Caco-2 (cell line): ENCODE measurements around the gene ARHGEF12. TPM values are rescaled to one million over a fixed set of nuclear protein-coding genes. Genes with fewer than 3 reads are reported as not detected.

Source experiments
- BruUV-seq: library from RNA; stranded (reverse); fragments of 400-500 nt; replicated peaks from 2 replicates; lab custom pipeline; 2021; lab: Mats Ljungman, UMichigan
- CTCF ChIA-PET: fragments of 300-600 bp; sonication (Branson Sonifier 250); formaldehyde crosslinking; loops from one replicate; lab custom pipeline; 2022; ENCODE audit warnings: antibody characterized with exemption; lab: Charles Lee
- POLR2A ChIA-PET: fragments of 300-600 bp; sonication (Branson Sonifier 250); formaldehyde crosslinking; loops from one replicate; lab custom pipeline; 2022; ENCODE audit warnings: antibody characterized with exemption; lab: Charles Lee
- DNase-seq, 2 experiments: peaks; one replicate each; pipeline versions ENCODE4 v3.0.0 to v3.0.0-alpha.2; 2020 to 2022
- H3K27me3 ChIP-seq: replicated peaks from 2 replicates; pipeline ENCODE4 v1.6.0; 2011; ENCODE audit warnings: low read length; ENCODE audit not compliant: control insufficient read depth, insufficient read depth
- H3K36me3 ChIP-seq: 2 replicates; pipeline ENCODE4 v1.5.1; 2011; ENCODE audit warnings: low read length; ENCODE audit not compliant: control insufficient read depth, insufficient read depth
- H3K4me1 ChIP-seq: fragments of 250-450 bp; sonication (Bioruptor Pico); 2 replicates; pipeline ENCODE4 v1.5.1; 2020; ENCODE audit warnings: mild to moderate bottlenecking
- H3K4me3 ChIP-seq: 2 replicates; pipeline ENCODE4 v1.5.1; 2011; ENCODE audit warnings: low read depth, mild to moderate bottlenecking, control low read depth, low read length
- H3K9me3 ChIP-seq: fragments of 250-450 bp; sonication (Bioruptor Pico); 2 replicates; pipeline ENCODE4 v1.5.1; 2020; ENCODE audit warnings: mild to moderate bottlenecking, moderate library complexity
- H3K27ac Mint-ChIP-seq: one replicate; pipeline ENCODE4 v1.8.0; 2022; ENCODE audit warnings: mixed read lengths; ENCODE audit not compliant: unreplicated experiment
- H3K27me3 Mint-ChIP-seq: one replicate; pipeline ENCODE4 v1.8.0; 2022; ENCODE audit warnings: mixed read lengths; ENCODE audit not compliant: insufficient read depth, unreplicated experiment
- H3K36me3 Mint-ChIP-seq: one replicate; pipeline ENCODE4 v1.8.0; 2022; ENCODE audit warnings: mild to moderate bottlenecking, mixed read lengths; ENCODE audit not compliant: insufficient read depth, unreplicated experiment
- H3K4me1 Mint-ChIP-seq: one replicate; pipeline ENCODE4 v1.8.0; 2022; ENCODE audit warnings: low read depth, mixed read lengths; ENCODE audit not compliant: unreplicated experiment
- H3K4me3 Mint-ChIP-seq: one replicate; pipeline ENCODE4 v1.8.0; 2022; ENCODE audit warnings: mild to moderate bottlenecking, moderate library complexity, mixed read lengths; ENCODE audit not compliant: unreplicated experiment
- H3K9me3 Mint-ChIP-seq: one replicate; pipeline ENCODE4 v1.8.0; 2022; ENCODE audit warnings: mixed read lengths; ENCODE audit not compliant: unreplicated experiment
- CTCF ChIP-seq, 2 experiments: fragments of 200-600 bp in 1 of 2; IDR thresholded peaks; 1 replicate in 1 of 2; 2 replicates in 1 of 2; pipeline versions ENCODE4 v1.5.1 to v1.8.0; 2011 to 2022; ENCODE audit warnings: antibody characterized with exemption in 1 of 2, control low read depth in 1 of 2, inconsistent platforms in 1 of 2, low read depth in 1 of 2, low read length in 1 of 2, mild to moderate bottlenecking in 1 of 2, moderate library complexity in 1 of 2; ENCODE audit not compliant: insufficient read depth in 1 of 2, severe bottlenecking in 1 of 2, unreplicated experiment in 1 of 2
- intact Hi-C: fragments of 100-400 bp; cut with micrococcal nuclease; formaldehyde crosslinking; loops from one replicate; pipeline ENCODE4 v1.10.0; 2022; ENCODE audit not compliant: unreplicated experiment
- total RNA-seq: library from RNA; stranded (reverse); gene quantifications from 2 replicates; pipeline ENCODE4 v1.2.3, GENCODE V29; 2022

Gene ARHGEF12
- total RNA-seq, 1 experiment from 2014 or later, result 89.3 TPM

- Mint-ChIP-seq H3K27ac (no peak overlapping the region), H3K27me3 (no peaks in the 10 kb centered on the region), H3K9me3 (no peaks in the 10 kb centered on the region), H3K4me1 (peaks cover under 1% of the 10 kb centered on the region), H3K4me3 (no peak overlapping the region), H3K36me3 (no peaks in the 10 kb centered on the region)
- CTCF ChIA-PET, result interaction anchor here (12.0 kb wide), 1 partner anchor 73 kb away, joined by 246 read pairs; the partner anchor contains the start of gene POU2F3
- intact Hi-C loops, result no loop called here
- POLR2A ChIA-PET, result no interaction called here
- no TSS peak for BruUV-seq
- TF ChIP-seq CTCF (IDR thresholded peaks at IDR 0.05; ENCODE audit: insufficient read depth in 1 of 2, low read depth in 1 of 2, low read length in 1 of 2, severe bottlenecking in 1 of 2, unreplicated experiment in 1 of 2), result no peak
- no peaks in the 10 kb centered on the region for H3K36me3 ChIP-seq
- no peak overlapping the region for H3K4me3 ChIP-seq
- no peaks in the 10 kb centered on the region for H3K9me3 ChIP-seq
- no peaks in the 10 kb centered on the region for H3K27me3 ChIP-seq
- no peak for DNase-seq
- no peaks in the 10 kb centered on the region for H3K4me1 ChIP-seq
Observed at GRCh38 chr11:120307476-120307875, 28.7 kb upstream of the ARHGEF12 start.

DNA sequence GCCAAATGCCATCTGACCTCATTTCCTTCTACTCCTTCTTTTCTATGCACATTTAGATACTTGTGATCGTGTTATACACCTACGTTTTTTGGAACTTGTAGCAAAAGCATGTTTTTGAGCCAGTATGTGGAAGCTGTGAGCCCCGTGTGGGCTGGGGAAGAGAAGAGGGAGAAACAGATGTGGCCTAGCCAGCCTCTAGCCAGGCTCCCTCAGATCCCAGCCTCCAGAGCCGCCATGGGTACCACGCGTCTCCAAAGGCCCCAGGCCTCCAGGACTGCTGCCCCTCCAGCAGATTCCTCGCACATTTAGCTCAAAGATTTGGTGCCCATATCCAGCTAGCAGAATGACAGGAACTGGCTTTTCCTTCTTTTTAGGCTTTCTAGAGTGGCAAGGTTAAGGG lies 28.1 kb upstream of the ARHGEF12 start:
- intact Hi-C loops, result no loop called here
- no peaks in the 10 kb centered on the region for H3K36me3 Mint-ChIP-seq
- H3K9me3 Mint-ChIP-seq, result no peaks in the 10 kb centered on the region
- Histone ChIP-seq H3K4me1 (no peaks in the 10 kb centered on the region), H3K36me3 (no peaks in the 10 kb centered on the region), H3K9me3 (no peaks in the 10 kb centered on the region), H3K4me3 (no peak overlapping the region), H3K27me3 (no peaks in the 10 kb centered on the region)
- no TSS peak for BruUV-seq
- ChIA-PET CTCF (interaction anchor here (1.0 to 12.0 kb wide), 2 partner anchors 8 to 74 kb away, joined by 4 to 246 read pairs; partner anchors contain the start of gene POU2F3), POLR2A (no interaction called here)
- H3K27me3 Mint-ChIP-seq, result no peaks in the 10 kb centered on the region
- DNase-seq, result no peak
- H3K4me1 Mint-ChIP-seq, result no peaks in the 10 kb centered on the region
- TF ChIP-seq CTCF (IDR thresholded peaks at IDR 0.05; ENCODE audit: insufficient read depth in 1 of 2, low read depth in 1 of 2, low read length in 1 of 2, severe bottlenecking in 1 of 2, unreplicated experiment in 1 of 2), result no peak
- H3K27ac Mint-ChIP-seq, result no peak overlapping the region
- no peak overlapping the region for H3K4me3 Mint-ChIP-seq

GRCh38 chr11:120310870-120311269 lies 25.3 kb upstream of the ARHGEF12 start:
- Histone ChIP-seq H3K9me3 (no peaks in the 10 kb centered on the region), H3K27me3 (no peaks in the 10 kb centered on the region), H3K4me3 (no peak overlapping the region), H3K4me1 (peaks cover 5% of the 10 kb centered on the region), H3K36me3 (no peaks in the 10 kb centered on the region)
- Mint-ChIP-seq H3K9me3 (no peaks in the 10 kb centered on the region), H3K27ac (no peak overlapping the region), H3K4me3 (no peak overlapping the region), H3K36me3 (no peaks in the 10 kb centered on the region), H3K4me1 (no peaks in the 10 kb centered on the region), H3K27me3 (no peaks in the 10 kb centered on the region)
- no peak for DNase-seq
- POLR2A ChIA-PET, result no interaction called here
- no TSS peak for BruUV-seq
- intact Hi-C loops, result no loop called here
- CTCF ChIA-PET, result no interaction called here
- TF ChIP-seq CTCF (IDR thresholded peaks at IDR 0.05; ENCODE audit: insufficient read depth in 1 of 2, low read depth in 1 of 2, low read length in 1 of 2, severe bottlenecking in 1 of 2, unreplicated experiment in 1 of 2), result no peak
